Activated T-cell treated with anti-CD3 and anti-CD28 coated beads for 4 hours (primary cell): Measurements from ENCODE around the gene DPAGT1.
"Not testable (repeated sequence)": the region's sequence is repeated elsewhere in the genome, so short reads cannot be mapped to it uniquely, and the experiment has no call there.

ENCODE experiments used
- DNase-seq: peaks from one replicate; pipeline ENCODE4 v3.0.0-alpha.2; 2020

Gene DPAGT1

GRCh38 chr11:119115484-119116234 is 14.0 kb upstream of the DPAGT1 start:
- no peak for DNase-seq

DNA sequence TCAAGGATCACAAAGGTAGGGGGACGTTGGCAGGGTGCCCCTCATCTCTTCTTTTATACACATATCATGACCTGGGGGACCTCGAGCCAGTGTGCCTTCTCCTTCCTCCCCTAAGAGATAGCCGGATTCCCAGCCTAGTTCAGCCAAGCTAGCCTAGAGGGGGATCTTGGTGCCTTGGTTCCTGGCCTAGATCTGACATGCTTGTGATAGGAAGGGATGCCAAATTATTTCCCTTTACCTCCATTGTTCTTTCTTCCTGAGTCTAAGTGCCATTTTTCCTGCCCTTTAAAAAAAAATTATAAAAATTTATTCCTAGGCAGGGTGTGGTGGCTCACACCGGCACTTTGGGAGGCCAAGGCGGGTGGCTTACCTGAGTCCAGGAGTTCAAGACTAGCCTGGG is 12.7 kb upstream of the DPAGT1 start:
- no peak for DNase-seq

DNA sequence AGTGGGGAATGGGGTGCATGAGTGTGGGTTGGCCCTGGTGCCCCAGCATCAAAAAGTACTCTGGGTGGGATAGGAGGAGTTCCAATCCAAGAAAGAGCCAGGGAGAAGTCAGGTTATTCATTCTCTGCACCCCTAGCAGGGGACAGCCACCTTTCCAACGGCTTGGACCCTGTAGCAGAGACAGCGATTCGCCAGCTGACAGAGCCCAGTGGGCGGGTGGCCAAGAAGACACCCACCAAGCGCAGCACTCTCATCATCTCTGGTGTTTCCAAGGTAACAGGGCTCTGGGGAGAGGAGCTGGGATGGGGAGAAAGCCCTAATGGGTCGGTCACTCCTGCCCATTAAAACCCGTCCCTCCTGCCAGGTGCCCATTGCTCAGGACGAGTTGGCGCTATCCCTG is 12.1 kb upstream of the DPAGT1 start:
- DNase-seq: no peak

- no peak for DNase-seq
Observed at GRCh38 chr11:119112314-119113020, 10.8 kb upstream of the DPAGT1 start.

DNA sequence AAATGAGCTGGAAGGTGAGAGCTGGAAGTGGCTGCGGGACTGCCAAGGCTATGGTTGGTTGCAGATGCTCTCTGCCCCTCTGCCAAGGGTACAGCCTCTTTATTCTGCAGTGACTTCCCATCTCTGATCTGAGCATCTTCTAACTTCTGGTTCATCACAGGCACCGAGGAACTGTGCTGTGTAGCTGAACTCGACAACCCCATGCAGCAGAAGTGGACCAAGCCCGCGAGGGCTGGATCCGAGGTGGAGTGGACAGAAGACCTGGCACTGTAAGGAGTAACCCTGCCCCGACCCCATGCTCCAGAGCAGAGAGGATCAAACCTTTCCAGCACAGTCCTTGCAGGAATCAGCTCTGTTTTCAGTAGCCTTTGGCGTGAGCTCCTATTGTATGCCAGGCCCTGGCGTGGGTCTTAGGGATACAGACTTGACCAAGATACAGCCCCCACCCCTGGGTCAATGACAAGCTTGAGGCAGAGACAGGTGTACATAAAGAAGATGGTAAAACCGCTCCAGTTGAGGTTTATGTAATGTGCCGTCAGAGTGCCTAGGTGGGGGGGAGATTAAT is 9.8 kb upstream of the DPAGT1 start:
- no peak for DNase-seq

DNA sequence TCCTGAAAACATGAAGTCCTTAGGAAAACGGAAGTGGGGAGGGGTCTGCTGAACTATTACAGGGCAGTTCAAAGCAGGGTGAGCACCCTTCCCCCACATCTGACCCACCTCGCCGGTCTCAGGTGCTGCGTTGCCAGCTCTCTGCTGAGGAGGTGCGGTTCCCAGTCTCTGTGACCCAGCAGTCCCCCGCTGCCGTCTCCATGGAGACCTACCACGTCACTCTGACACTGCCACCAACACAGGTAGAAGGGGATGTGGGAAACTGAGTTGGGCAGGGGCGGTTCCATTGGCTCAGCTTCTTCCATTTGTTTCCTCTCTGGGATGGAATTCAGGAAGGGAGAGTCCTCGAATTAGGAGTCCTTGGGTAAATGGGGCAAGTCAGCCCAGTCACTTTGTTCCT is 8.8 kb upstream of the DPAGT1 start:
- DNase-seq: no peak

DNA sequence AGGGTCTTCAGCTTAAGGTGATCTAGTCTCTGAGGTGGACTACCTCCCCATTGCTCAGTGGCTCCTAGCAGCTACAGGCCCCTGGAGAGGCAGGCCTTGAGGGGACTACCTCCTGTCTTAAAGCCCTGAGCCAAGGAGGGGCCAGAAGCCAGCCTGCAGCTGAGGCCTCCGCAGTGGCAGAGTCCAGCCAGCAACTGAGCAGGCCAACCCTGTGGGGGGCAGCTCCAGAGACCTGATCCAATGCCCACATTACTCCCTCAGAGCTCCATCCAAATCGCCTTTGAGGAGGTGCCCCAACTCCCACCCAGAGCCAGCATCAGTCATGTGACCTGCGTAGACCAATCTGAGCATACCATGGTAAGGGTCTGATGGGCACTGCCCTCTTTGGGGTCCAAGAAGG is 8.2 kb upstream of the DPAGT1 start:
- no peak for DNase-seq

DNA sequence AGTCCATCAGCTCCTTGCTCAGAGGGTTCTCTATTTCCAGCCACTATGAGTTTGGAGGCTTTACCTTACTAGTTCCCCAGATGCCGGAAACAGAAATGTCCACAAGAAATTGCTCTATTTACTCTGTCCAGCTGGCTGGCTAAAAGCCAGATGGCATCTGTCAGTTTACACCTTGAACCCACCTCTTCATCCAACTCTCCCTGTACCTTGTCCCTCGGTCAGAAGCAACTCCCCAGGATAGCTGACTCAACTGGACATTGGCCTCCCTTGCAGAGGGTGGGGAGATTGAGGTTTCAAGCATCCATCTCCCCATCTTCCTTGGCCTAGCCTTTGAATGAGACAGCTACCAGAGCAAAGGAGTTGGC is 7.2 kb upstream of the DPAGT1 start:
- DNase-seq: no peak

- DNase-seq: no peak
Observed at GRCh38 chr11:119108146-119108856, 6.6 kb upstream of the DPAGT1 start.

GRCh38 chr11:119107538-119108145 is 6.0 kb upstream of the DPAGT1 start:
- no peak for DNase-seq

- DNase-seq: peak; percentile 82
Observed at GRCh38 chr11:119106564-119107537, 5.2 kb upstream of the DPAGT1 start, which contains the start of gene C2CD2L. Gene C2CD2L, plus strand, starts transcription at chr11:119107344. Its CDS starts 398 bp downstream, at chr11:119107742.

- DNase-seq: no peak
Observed at GRCh38 chr11:119103793-119104192, 2.1 kb upstream of the DPAGT1 start.

- DNase-seq: not testable (repeated sequence)
Observed at GRCh38 chr11:119103161-119103664, 1.6 kb upstream of the DPAGT1 start.

DNA sequence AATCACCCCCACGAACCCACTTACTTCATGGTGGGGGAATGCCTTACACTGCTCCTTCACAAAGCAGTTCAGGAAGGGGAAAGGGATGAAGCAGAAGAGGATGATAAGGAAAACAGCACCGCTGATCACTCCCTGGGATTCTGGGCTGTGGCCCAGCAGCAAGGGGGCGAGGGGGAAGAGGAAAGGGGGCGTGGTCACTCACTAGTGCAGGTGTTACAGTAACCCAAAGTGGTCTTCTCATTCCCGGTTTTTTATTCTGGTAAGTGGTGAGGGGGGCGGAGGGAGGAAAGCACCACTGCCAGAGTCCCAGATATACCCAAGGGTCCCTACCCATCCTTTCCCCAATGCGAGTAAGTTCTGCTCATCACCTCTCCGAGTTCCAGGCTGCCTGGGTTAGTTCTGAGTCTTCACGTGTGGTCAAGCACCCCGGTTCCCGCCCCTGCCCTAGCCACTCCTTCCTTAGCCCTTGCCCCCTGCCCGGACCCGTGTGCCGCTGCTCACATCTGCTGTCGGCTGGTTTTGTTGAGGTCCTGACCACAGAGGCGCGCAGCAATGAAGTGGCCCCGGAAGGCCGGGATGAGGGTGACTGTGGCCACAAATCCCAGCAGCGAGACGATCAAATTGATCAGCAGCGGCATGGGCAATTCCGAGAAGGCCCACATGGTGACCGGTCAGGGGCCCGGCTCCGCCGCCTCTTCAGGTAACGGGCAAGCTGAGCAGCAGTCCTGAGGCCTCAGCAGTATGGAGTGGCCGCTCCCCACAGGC is 477 bp downstream of the DPAGT1 start:
- DNase-seq: no peak

- DNase-seq: no peak
Observed at GRCh38 chr11:119100246-119100970, 1.2 kb downstream of the DPAGT1 start.

- DNase-seq: no peak
Observed at GRCh38 chr11:119099711-119100110, 1.9 kb downstream of the DPAGT1 start.

GRCh38 chr11:119095066-119095880 is 6.4 kb downstream of the DPAGT1 start:
- peak; percentile 99 for DNase-seq

DNA sequence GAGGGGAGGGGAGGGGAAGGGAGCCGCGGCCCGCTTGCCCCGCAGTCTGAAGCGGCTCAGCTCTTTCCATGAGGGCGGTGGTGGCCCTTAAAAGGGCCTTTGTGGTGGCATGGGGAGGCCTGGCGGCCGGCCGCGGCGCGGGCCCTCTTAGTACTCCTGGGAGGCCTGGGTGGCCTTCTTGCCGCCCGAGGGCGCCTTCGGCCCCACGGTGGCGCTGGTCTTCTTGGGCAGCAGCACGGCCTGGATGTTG is 6.9 kb downstream of the DPAGT1 start:
- DNase-seq: no peak
